Tibial nerve (tissue), 4 donors: ENCODE data around the gene CR1L. TPM values are rescaled to one million over a fixed set of nuclear protein-coding genes. Genes with fewer than 3 reads are reported as not detected.
"Not testable (repeated sequence)": the region's sequence is repeated elsewhere in the genome, so short reads cannot be mapped to it uniquely, and the experiment has no call there.

Experiments used
- DNase-seq, 2 donors: peaks; one replicate each; pipeline ENCODE4 v3.0.0-alpha.2; 2019; ENCODE audit warnings: low spot score in 2 of 2
- H3K27ac ChIP-seq, 4 donors: fragments of 200-600 bp; sonication (generic) in 3 of 4; one replicate each; pipeline ENCODE4 v1.5.1; 2017 to 2019; ENCODE audit warnings: mild to moderate bottlenecking in 1 of 4
- H3K27me3 ChIP-seq, 2 donors: fragments of 200-600 bp; sonication (generic) in 1 of 2; one replicate each; pipeline versions ENCODE4 v1.5.1 to v1.6.0; 2017 to 2019
- H3K36me3 ChIP-seq, 3 donors: fragments of 200-600 bp; sonication (generic); one replicate each; pipeline ENCODE4 v1.5.1; 2018 to 2019
- H3K4me1 ChIP-seq, 4 donors: fragments of 200-600 bp; sonication (generic) in 3 of 4; one replicate each; pipeline ENCODE4 v1.5.1; 2017 to 2019
- H3K4me3 ChIP-seq, 4 donors: fragments of 200-600 bp; sonication (generic) in 3 of 4; one replicate each; pipeline ENCODE4 v1.5.1; 2017 to 2019; ENCODE audit warnings: mild to moderate bottlenecking in 1 of 4, moderate library complexity in 1 of 4
- H3K9me3 ChIP-seq, 4 donors: fragments of 200-600 bp; sonication (generic) in 3 of 4; one replicate each; pipeline ENCODE4 v1.5.1; 2017 to 2019
- EP300 ChIP-seq, 2 donors: sonication (generic); formaldehyde crosslinking; IDR thresholded peaks; one replicate each; pipeline ENCODE4 v1.6.1; 2017; ENCODE audit warnings: antibody characterized with exemption in 2 of 2, mild to moderate bottlenecking in 1 of 2
- POLR2A ChIP-seq, 2 donors: fragments of 450-650 bp; IDR thresholded peaks; one replicate each; pipeline ENCODE4 v1.6.1; 2017; ENCODE audit warnings: antibody characterized with exemption in 2 of 2, mild to moderate bottlenecking in 2 of 2, moderate library complexity in 2 of 2
- WGBS, 2 donors: methylation state at CpG; one replicate each; pipeline ENCODE4 v1.1.5; 2018; 5-methylcytosine and 5-hydroxymethylcytosine counted together
- total RNA-seq, 4 donors: library from RNA; depleted of rRNA; stranded (reverse); fragments of >200 nt; gene quantifications; one replicate each; pipeline ENCODE4 v1.1.0, GENCODE V29; 2016
- TF ChIP-seq, protein P1 (sequence below), 5 experiments: fragments of 200-600 bp in 3 of 5; fragments of 450-650 bp in 2 of 5; sonication (generic) in 3 of 5; IDR thresholded peaks; one replicate each; pipeline ENCODE4 v1.5.1; 2016 to 2019; ENCODE audit warnings: antibody characterized with exemption in 5 of 5, mild to moderate bottlenecking in 3 of 5, moderate library complexity in 2 of 5

Gene CR1L
- total RNA-seq, 4 donors from 2014 or later = 1.0 TPM; not detected in 3

DNA sequence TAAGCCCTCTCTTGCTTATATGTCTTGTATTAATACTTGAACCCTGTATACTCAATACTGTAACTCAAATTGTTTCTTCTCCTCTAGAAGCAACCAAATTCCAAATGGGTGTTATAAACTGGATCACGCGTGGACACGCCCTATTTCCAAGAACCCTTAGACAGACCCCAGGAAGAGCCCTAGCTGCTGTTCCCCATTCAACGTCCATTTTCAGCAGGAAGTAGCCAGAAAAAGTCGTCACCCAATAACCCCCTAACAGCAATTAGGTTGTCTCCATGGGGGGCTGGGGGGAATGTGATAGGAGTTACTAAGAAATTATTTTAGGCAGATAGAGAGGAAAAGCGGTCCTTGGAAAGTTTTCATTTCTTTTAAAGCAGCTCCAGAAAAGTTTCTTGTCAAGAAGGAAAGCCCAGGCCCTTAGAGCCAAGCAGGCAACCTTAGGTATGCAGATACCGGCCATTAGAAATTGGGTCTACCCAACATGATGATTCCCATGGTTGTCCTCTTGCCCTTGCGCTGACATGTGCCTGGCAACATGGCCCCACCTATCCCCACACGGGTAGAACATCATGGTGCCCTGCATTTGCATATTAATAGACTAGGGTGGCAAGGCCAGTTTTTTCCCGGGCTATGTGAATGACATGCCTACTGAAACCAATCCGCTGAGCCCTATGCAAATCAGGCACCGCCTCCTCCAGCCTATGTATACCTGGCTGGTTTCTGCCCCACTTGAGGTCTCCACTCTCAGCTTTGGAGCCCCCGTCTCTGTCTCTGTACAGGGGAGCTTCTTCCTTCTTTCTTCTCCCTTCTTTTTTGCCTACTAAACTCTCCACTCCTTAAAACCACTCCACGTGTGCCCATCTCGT is 102.9 kb downstream of the CR1L start:
- Histone ChIP-seq H3K9me3 (no peaks in the 10 kb centered on the region), H3K36me3 (no peaks in the 10 kb centered on the region), H3K4me3 (no peak overlapping the region), H3K27me3 (no peaks in the 10 kb centered on the region), H3K27ac (no peak overlapping the region), H3K4me1 (peaks cover 0 to 17% (median 2%) of the 10 kb centered on the region in 4 donors)
- TF ChIP-seq EP300 (IDR thresholded peaks at IDR 0.05) (no peak), POLR2A (IDR thresholded peaks at IDR 0.05) (no peak)
- TF ChIP-seq, protein P1, sequence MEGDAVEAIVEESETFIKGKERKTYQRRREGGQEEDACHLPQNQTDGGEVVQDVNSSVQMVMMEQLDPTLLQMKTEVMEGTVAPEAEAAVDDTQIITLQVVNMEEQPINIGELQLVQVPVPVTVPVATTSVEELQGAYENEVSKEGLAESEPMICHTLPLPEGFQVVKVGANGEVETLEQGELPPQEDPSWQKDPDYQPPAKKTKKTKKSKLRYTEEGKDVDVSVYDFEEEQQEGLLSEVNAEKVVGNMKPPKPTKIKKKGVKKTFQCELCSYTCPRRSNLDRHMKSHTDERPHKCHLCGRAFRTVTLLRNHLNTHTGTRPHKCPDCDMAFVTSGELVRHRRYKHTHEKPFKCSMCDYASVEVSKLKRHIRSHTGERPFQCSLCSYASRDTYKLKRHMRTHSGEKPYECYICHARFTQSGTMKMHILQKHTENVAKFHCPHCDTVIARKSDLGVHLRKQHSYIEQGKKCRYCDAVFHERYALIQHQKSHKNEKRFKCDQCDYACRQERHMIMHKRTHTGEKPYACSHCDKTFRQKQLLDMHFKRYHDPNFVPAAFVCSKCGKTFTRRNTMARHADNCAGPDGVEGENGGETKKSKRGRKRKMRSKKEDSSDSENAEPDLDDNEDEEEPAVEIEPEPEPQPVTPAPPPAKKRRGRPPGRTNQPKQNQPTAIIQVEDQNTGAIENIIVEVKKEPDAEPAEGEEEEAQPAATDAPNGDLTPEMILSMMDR (IDR thresholded peaks at IDR 0.05) = no peak
- DNase-seq = no peak
- WGBS, 2 donors = 89 to 92% methylated on average over 15 of the region's 15 CpGs

DNA sequence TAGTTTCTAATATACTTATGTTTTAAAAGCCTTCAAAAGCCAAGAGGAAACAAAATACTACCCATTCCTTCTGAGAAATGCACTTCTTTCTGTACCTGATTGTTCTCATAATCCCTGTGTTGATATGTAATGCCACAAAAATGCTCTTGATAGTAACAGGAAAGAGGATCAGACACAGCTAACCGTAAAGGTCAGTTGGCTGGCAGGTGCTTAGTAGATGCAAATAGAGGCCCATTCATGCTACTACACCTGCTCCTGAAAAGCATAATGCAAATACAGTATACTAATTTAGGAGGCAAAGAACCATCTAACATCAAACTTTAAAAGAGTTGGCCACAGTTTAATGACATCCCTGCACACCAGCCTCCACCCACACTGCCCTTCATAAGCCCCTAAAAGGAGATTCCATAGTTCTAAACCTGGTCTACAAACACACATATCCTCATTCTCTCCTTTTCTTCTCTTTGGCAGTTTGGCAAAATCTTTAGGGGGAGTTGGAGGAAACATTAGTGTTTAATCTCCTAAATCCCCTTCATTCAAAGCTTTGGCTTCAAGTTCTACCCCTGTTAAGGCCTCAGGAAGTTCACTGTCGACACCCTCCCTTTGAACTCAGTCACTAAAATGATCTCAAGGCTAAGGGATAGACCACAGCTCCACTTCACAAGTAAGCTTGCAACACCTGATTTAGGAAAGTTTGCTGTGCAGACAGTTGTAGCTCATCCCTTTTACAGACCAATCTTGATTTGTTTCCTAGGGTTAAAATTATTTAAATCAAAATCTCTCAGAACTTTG is 104.0 kb downstream of the CR1L start:
- Histone ChIP-seq H3K36me3 (no peaks in the 10 kb centered on the region), H3K4me3 (no peak overlapping the region), H3K4me1 (peaks cover 0 to 28% (median 9%) of the 10 kb centered on the region in 4 donors), H3K27me3 (no peaks in the 10 kb centered on the region), H3K9me3 (no peaks in the 10 kb centered on the region), H3K27ac (no peak overlapping the region)
- WGBS, 2 donors = 63 to 75% methylated on average over 2 of the region's 2 CpGs
- DNase-seq = no peak
- TF ChIP-seq POLR2A (IDR thresholded peaks at IDR 0.05) (no peak), EP300 (IDR thresholded peaks at IDR 0.05) (no peak)
- TF ChIP-seq, protein P1 (IDR thresholded peaks at IDR 0.05) = no peak

DNA sequence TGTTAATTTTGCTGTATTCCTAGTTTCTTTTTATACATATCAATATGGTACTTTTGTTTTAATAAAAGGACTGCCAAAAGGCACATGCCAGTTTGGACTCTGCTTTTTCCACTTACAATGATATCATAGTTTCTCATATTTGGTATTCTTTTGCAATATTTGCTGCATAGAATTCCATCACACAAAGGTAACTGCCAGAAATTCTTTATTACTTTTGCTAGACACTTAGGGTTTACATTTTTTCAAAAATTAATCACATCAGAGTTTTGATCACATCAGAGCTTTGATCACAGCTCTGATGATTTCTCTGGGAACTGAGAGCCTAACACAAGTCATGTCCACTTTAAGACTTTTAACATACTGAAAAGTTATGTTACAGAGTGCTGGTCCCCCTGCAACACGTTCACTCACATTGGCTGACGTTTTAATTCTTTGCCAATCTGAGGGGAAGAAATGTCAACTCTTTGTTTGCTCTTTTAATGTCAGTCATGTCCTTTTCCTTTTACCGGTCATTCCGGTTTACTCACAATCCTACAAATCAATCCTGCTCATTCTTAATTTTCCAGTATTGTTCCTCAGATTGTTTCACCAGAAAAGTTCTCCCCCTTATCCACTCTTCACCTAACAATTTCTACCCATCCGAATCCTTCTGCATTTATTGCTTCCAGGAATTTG is 105.8 kb downstream of the CR1L start:
- peaks cover 0 to 46% (median 19%) of the 10 kb centered on the region in 4 donors for H3K4me1 ChIP-seq
- no peaks in the 10 kb centered on the region for H3K36me3 ChIP-seq
- H3K27ac ChIP-seq = peak overlapping the region; percentile 54 to 87 (median 82)
- 29 to 39% methylated on average over 5 of the region's 5 CpGs for WGBS, 2 donors
- H3K4me3 ChIP-seq = peak overlapping the region; percentile 61 to 96 (median 70)
- TF ChIP-seq POLR2A (IDR thresholded peaks at IDR 0.05) = no peak
- no peak for TF ChIP-seq EP300 (IDR thresholded peaks at IDR 0.05)
- no peaks in the 10 kb centered on the region for H3K27me3 ChIP-seq
- H3K9me3 ChIP-seq = no peaks in the 10 kb centered on the region
- DNase-seq = no peak

DNA sequence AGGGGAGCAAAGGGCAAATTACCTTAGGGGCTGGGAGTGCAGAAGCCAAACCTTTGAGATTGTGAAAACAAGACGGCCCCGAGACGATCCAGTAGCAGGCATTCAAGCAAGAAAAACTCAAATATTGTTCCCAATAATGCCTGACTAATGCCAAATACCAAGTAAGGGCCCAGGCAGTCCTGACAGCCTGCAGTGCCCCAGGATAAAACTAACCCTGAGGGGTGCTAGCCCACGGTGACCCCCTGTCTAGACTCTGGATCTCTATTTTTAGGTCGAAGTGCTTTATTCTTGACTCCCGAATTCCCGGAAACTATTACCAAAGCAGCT is 106.5 kb downstream of the CR1L start:
- DNase-seq, H3K9me3 ChIP-seq: not testable (repeated sequence)
- peaks cover 0 to 51% (median 20%) of the 10 kb centered on the region in 4 donors for H3K4me1 ChIP-seq

DNA sequence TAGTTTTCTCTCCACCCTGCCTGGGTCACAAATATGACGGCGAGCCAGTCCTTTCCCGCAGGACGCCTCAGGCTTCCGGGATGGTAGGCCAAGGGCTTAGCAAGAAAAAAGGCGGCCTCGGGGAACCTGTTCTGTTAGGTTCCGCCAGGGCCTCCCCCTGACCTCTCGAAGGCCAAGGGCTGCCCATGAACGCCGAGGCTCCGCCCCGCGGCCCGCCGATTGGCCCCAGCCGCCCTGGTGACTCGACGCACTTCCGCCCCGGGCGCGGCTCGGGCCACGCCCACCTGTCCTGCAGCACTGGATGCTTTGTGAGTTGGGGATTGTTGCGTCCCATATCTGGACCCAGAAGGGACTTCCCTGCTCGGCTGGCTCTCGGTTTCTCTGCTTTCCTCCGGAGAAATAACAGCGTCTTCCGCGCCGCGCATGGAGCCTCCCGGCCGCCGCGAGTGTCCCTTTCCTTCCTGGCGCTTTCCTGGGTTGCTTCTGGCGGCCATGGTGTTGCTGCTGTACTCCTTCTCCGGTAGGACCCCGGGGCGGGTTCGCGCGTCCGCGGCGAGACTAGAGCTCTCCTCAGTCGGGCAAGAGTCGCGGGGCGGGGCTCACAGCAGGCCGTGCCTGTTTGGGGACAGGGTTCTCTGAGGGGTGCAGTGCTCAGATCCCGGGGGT is 107.0 kb downstream of the CR1L start, which contains the start of gene CD46:
Gene CD46 (plus strand): TSS at position 265 of the 666 bp plus-strand sequence. CDS start 159 bp downstream, at position 424.
- Histone ChIP-seq H3K9me3 (no peaks in the 10 kb centered on the region), H3K27me3 (no peaks in the 10 kb centered on the region), H3K4me1 (peaks cover 0 to 54% (median 20%) of the 10 kb centered on the region in 4 donors), H3K4me3 (peak within 1 kb of the TSS; percentile 61 to 96 (median 70)), H3K27ac (peak within 1 kb of the TSS; percentile 54 to 87 (median 82)), H3K36me3 (no peaks in the 10 kb centered on the region)
- DNase-seq = peak; percentile 88 to 91
- 0 to 1% methylated on average over 38 to 50 of the region's 55 CpGs for WGBS, 2 donors
- TF ChIP-seq EP300 (IDR thresholded peaks at IDR 0.05) (peak; percentile 92 to 95), POLR2A (IDR thresholded peaks at IDR 0.05) (peak; percentile 44 to 90)
- TF ChIP-seq, protein P1 (IDR thresholded peaks at IDR 0.05) = peak in 2 of 5 experiments; percentile 46 to 53

More for the DNA sequence above, 106.5 kb downstream of the CR1L start:
- WGBS, 2 donors = 5 to 6% methylated on average over 7 of the region's 7 CpGs
- Histone ChIP-seq H3K4me3 (peak overlapping the region; percentile 61 to 96 (median 70)), H3K27ac (peak overlapping the region; percentile 54 to 87 (median 82))
- not testable (repeated sequence) for H3K36me3 ChIP-seq, H3K27me3 ChIP-seq
